ENCODE results near the gene PPCDC.

DNA sequence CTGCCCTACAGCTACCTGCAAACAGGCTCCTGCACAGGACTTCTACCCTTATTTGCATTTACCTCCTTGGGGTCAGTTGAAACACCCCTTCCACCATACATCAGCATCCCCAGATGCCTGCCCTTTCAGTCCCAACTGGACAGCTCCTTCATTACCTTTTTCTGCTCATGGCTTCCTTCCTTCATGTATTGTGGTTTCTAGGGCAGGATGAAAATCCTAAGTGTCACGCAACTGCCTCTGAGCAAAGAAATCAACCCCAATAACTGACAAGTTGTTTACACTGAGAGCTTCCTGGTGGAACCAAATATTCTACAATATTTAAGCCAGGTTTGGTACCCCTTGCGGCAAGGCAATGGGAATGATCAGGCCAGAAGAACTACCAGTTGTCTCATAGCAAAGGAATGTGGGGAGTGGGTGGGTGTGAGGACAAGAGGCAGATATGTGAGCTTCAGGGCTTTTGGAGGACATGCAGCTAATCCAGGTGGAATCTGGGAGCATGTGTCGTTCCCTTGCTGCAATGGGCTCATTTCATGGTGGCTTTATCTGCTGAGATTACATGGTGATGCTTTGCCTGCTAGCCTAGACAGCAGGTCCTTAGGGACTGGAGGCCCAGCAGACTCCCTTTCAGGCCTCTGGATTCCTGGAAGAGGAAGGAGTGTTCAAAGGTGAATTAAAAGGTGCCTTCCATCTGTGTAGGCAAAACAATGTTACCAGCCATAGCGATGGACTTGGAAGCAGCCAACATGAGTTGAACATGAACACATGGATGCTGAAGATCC, 34.9 kb downstream of the PPCDC start:
- TF ChIP-seq, protein P1, sequence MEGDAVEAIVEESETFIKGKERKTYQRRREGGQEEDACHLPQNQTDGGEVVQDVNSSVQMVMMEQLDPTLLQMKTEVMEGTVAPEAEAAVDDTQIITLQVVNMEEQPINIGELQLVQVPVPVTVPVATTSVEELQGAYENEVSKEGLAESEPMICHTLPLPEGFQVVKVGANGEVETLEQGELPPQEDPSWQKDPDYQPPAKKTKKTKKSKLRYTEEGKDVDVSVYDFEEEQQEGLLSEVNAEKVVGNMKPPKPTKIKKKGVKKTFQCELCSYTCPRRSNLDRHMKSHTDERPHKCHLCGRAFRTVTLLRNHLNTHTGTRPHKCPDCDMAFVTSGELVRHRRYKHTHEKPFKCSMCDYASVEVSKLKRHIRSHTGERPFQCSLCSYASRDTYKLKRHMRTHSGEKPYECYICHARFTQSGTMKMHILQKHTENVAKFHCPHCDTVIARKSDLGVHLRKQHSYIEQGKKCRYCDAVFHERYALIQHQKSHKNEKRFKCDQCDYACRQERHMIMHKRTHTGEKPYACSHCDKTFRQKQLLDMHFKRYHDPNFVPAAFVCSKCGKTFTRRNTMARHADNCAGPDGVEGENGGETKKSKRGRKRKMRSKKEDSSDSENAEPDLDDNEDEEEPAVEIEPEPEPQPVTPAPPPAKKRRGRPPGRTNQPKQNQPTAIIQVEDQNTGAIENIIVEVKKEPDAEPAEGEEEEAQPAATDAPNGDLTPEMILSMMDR (IDR thresholded peaks at IDR 0.05): no peak
- no peak for TF ChIP-seq POLR2A (IDR thresholded peaks at IDR 0.05)
